ENCODE data around the gene SLC25A10. TPM values are rescaled to one million over a fixed set of nuclear protein-coding genes. Genes with fewer than 3 reads are reported as not detected.

The SLC25A10 gene
- total and polyA plus RNA-seq, 2 of the 4 experiments (the other 2 are of a cell fraction) = 14.9 to 19.0 TPM

DNA sequence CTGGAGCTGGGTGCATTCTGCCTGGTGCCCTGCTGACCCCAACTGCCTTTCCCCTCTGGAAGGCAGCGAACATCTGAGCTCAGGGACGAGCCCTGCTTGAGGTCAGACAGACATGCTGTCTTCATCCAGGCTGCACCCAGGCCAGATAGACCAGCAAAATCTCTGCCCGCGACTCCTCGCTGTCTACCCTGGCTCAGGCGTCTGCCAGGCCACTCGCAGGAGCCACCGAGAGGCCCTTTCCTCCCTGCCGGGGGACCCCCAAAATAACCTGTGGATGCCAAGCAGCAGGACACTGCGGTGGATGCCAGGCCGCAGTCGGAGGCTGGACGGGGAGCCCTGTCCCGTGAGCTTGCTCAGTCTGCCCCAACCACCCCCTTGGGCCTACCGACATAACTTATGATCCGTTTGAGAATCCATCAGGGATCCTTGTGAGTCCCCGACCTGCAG, 3.3 kb upstream of the SLC25A10 start:
- Histone ChIP-seq H2AK9ac (replicated peaks; ENCODE audit: low read depth, low read length, poor library complexity) (no peak overlapping the region), H2BK120ac (ENCODE audit: low read depth, low read length) (no peak overlapping the region), H3K27me3 (ENCODE audit: control insufficient read depth, insufficient read depth, low read length) (no peaks in the 10 kb centered on the region), H2BK5ac (ENCODE audit: low read depth, low read length, poor library complexity, severe bottlenecking) (no peak overlapping the region), H3K27ac (ENCODE audit: insufficient read depth, low read length) (no peak overlapping the region), H2BK20ac (ENCODE audit: low read depth, low read length) (no peak overlapping the region), H4K20me1 (ENCODE audit: insufficient read depth, low read length) (peaks cover 3% of the 10 kb centered on the region), H3K9me3 (ENCODE audit: control insufficient read depth, insufficient read depth, low read length) (no peaks in the 10 kb centered on the region), H3K18ac (ENCODE audit: low read depth, low read length) (no peak overlapping the region), H3K14ac (replicated peaks; ENCODE audit: low read depth, low read length) (no peak overlapping the region), H3K23ac (ENCODE audit: low read depth, low read length) (no peak overlapping the region), H2AFZ (replicated peaks; ENCODE audit: low read length, poor library complexity) (no peak overlapping the region), H3K79me1 (ENCODE audit: low read depth in 1 of 2, low read length in 2 of 2) (peaks cover 19 to 47% of the 10 kb centered on the region in 2 experiments), H4K91ac (ENCODE audit: insufficient read depth, low read depth, low read length) (no peak overlapping the region), H2AK5ac (ENCODE audit: low read depth, low read length) (no peak overlapping the region), H3K56ac (ENCODE audit: extremely low read depth, insufficient read depth, low read length) (no peak overlapping the region), H3K4me1 (ENCODE audit: control insufficient read depth, insufficient read depth, low read length) (peaks cover 23% of the 10 kb centered on the region), H3K4ac (ENCODE audit: low read depth, low read length) (no peak overlapping the region), H2BK15ac (ENCODE audit: low read depth, low read length) (no peak overlapping the region), H3K9ac (ENCODE audit: low read depth, low read length) (no peak overlapping the region), H3K4me2 (ENCODE audit: low read depth, low read length) (no peak overlapping the region), H3K9me1 (ENCODE audit: insufficient read depth, low read length) (peaks cover 8% of the 10 kb centered on the region), H3K36me3 (ENCODE audit: control insufficient read depth, insufficient read depth, low read length) (peaks cover 16% of the 10 kb centered on the region), H4K5ac (ENCODE audit: low read depth, low read length) (no peak overlapping the region), H4K8ac (ENCODE audit: low read depth in 2 of 2, low read length in 2 of 2) (no peak overlapping the region), H3K4me3 (ENCODE audit: insufficient read depth, low read depth, low read length) (no peak overlapping the region)
- in situ Hi-C loops (cut with MboI; ENCODE audit: low sequenced_read_pairs) = no loop called here
- no TSS peak for BruUV-seq (replicated peaks)
- TF ChIP-seq RFX5 (IDR thresholded peaks at IDR 0.05; ENCODE audit: low read depth, low read length) (no peak), MAFK (IDR thresholded peaks at IDR 0.05; ENCODE audit: low read depth, low read length) (no peak), RAD21 (IDR thresholded peaks at IDR 0.05; ENCODE audit: low read length) (no peak), MXI1 (IDR thresholded peaks at IDR 0.05; ENCODE audit: borderline replicate concordance, low read depth, low read length) (no peak), BHLHE40 (IDR thresholded peaks at IDR 0.05; ENCODE audit: low read depth, low read length) (no peak)
- TF ChIP-seq, protein P1, sequence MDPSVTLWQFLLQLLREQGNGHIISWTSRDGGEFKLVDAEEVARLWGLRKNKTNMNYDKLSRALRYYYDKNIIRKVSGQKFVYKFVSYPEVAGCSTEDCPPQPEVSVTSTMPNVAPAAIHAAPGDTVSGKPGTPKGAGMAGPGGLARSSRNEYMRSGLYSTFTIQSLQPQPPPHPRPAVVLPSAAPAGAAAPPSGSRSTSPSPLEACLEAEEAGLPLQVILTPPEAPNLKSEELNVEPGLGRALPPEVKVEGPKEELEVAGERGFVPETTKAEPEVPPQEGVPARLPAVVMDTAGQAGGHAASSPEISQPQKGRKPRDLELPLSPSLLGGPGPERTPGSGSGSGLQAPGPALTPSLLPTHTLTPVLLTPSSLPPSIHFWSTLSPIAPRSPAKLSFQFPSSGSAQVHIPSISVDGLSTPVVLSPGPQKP (IDR thresholded peaks at IDR 0.05; ENCODE audit: borderline replicate concordance, low read depth, low read length) = no peak
- TF ChIP-seq, protein P2, sequence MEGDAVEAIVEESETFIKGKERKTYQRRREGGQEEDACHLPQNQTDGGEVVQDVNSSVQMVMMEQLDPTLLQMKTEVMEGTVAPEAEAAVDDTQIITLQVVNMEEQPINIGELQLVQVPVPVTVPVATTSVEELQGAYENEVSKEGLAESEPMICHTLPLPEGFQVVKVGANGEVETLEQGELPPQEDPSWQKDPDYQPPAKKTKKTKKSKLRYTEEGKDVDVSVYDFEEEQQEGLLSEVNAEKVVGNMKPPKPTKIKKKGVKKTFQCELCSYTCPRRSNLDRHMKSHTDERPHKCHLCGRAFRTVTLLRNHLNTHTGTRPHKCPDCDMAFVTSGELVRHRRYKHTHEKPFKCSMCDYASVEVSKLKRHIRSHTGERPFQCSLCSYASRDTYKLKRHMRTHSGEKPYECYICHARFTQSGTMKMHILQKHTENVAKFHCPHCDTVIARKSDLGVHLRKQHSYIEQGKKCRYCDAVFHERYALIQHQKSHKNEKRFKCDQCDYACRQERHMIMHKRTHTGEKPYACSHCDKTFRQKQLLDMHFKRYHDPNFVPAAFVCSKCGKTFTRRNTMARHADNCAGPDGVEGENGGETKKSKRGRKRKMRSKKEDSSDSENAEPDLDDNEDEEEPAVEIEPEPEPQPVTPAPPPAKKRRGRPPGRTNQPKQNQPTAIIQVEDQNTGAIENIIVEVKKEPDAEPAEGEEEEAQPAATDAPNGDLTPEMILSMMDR (conservative IDR thresholded peaks at IDR 0.05; ENCODE audit: low read depth, low read length) = no peak
- ATAC-seq (ENCODE audit: low read depth) = no peak
- POLR2A ChIA-PET (ENCODE audit: unreplicated experiment) = no interaction called here
- intact Hi-C loops (cut with micrococcal nuclease) = no loop called here
- CTCF ChIA-PET = no interaction called here
- WGBS, 2 experiments (ENCODE audit: extremely low coverage in 2 of 2, insufficient read length in 1 of 2) = 86% methylated on average over 14 of the region's 17 CpGs; no CpG with 5 or more reads in 1 of the 2 experiments
- dilution Hi-C loops (cut with HindIII; ENCODE audit: low sequenced_read_pairs, unreplicated experiment) = no loop called here
- no peak for DNase-seq

Data from IMR-90 (cell line).